ENCODE measurements around the gene MTG1.
"Not testable (repeated sequence)": the region's sequence is repeated elsewhere in the genome, so short reads cannot be mapped to it uniquely, and the experiment has no call there.

Gene MTG1

DNA sequence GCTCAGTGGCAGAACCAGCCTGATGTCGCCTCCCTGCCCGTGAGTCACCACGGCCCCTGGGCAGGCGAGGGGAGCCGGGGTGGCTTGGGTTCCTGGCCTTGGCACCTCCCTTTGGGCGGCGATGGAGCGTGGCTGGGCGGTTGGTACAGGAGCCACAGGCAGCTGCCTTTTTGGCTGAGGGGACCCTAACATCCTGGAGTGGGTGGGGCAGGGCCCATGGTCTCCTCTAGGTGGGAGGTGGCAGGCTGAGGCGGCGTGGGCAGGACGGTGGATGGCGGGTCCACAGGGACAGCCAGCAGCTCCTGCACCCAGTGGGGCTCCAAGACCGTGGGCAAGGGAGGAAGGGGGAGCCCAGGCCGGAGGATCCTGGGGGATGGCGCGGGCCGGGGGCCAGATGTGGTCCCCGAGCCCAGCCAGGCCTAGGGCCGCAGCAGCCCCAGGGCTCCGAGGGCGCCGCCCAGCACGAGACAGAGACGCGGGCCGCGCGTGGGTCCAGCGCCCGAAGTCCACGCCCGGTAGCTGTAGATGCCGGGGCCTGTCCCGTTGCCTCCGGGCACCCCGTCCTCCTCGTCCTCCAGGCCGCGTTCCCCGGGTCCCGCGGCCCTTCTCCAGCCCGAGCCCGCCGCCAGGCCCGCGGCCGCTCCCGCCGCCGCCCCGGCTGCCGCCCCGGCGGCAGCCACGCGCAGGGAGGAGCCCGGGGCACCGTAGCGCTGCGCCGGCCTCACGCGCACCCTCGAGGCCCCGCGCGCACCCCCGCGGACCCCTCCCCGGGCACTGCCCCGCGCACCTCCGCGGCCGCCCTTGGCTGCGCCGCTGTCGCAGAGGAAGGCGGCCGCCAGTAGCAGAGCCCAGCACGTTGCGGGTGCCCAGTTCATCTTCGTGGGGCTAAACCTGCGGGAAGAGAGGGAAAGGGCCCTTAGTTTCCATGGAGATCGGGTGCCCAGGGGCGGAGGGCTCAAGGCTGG, 29.1 kb downstream of the MTG1 start:
- DNase-seq (ENCODE audit: extremely low read depth, low read depth) = no peak
- TF ChIP-seq CTCF (IDR thresholded peaks at IDR 0.05; ENCODE audit: low read depth, low read length) = no peak

DNA sequence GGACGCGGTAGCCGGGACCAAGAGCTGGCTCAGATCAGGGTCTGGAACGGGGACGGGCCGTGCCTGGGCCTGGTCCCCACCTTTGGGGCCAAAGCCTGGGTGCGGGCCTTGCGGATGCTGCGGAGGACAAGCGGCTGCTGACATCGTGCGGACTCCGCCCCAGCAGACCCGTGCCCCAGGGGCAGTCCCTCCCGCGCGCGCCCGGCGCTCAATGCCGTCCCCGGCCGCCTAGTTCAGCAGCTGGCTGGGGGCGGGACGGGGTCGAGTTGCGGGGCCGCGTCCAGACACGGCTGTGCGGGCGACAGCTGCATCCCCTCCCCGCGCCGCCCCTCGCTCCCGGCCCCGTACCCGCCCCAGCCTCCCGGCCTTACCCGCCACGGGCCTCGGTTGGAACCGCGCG, 30.1 kb downstream of the MTG1 start:
- not testable (repeated sequence) for DNase-seq (ENCODE audit: extremely low read depth, low read depth)

DNA sequence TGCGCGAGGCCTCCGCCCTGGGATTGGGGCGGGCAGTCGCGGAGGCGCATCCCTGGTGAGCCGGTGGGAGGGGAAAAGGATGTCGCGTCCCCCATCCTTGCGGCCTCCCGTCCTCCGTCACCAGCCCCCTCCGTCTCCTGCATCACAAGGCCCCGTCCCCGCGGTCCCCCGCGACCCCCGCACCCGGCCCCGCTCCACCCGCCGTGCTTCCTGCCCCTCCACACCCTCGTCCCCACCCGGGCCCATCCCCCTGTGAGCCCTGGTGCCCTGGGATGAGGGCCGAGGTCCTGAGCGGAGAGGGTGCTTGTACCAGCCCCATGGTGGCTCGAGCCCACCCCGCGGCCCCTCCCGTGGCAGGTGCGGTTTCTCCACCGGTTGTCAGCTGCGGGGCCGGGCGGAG, 30.6 kb downstream of the MTG1 start, which contains the start of gene SPRN:
Gene SPRN, minus strand, starts transcription at position 25 of the 400 bp plus-strand sequence. CDS start 944 bp downstream, outside the sequence.
- not testable (repeated sequence) for DNase-seq (ENCODE audit: extremely low read depth, low read depth)

GRCh38 chr10:133429571-133429970, 35.6 kb downstream of the MTG1 start:
- not testable (repeated sequence) for DNase-seq (ENCODE audit: extremely low read depth, low read depth)

DNA sequence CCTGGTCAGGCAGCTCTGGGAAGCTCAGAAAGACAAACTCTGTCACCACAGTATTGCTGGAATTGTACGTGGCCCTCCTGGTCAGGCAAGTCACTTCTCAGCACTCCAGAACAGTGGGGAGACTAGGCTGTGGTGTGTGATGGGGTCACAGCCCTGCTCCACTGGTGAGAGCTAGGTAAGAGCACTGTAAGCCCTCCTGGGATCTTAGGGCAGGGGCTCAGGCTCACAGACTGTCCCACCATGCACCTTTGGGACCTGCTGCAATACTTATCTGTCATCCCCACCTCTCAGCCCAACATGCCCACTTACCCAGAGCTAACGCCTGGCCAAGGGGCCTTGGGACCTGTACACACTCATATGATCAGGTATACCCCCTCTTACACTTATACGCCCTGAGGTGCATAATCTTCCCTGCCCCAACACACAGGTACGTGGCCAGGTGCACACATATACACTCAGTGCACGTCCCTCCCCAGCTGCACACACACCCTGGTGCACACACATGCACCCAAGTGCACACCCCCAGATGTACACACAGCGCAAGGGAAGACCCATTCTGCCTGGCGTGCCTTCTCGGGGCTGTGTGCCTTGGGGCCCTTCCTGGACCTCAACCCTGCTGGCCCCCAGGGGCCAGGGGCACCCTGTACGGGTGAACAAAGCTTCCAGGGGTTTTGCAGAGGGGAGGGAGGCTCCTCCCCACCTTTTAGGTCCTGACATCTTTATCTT, 38.1 kb downstream of the MTG1 start:
- DNase-seq (ENCODE audit: extremely low read depth, low read depth) = not testable (repeated sequence)

DNA sequence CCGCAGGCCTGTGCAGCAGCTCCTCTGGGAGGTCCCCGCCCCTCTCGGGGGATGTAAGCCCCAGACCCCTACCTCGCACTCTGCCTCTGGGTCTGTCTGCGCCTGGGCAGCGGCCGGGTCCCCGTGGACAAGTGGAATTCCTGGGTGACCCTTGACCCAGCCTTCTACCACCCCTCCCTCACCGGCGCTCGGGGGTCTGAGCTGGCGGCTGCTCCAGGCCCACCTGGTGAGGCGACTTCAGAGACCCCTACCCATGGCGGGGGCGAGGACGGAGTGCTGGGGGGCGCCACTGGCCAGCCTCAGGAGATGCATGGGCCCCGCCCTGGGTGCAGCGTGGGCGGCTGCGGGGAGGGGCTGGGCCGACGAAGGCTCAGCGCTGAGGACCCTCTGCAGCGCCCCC, 38.8 kb downstream of the MTG1 start:
- not testable (repeated sequence) for DNase-seq (ENCODE audit: extremely low read depth, low read depth)

DNA sequence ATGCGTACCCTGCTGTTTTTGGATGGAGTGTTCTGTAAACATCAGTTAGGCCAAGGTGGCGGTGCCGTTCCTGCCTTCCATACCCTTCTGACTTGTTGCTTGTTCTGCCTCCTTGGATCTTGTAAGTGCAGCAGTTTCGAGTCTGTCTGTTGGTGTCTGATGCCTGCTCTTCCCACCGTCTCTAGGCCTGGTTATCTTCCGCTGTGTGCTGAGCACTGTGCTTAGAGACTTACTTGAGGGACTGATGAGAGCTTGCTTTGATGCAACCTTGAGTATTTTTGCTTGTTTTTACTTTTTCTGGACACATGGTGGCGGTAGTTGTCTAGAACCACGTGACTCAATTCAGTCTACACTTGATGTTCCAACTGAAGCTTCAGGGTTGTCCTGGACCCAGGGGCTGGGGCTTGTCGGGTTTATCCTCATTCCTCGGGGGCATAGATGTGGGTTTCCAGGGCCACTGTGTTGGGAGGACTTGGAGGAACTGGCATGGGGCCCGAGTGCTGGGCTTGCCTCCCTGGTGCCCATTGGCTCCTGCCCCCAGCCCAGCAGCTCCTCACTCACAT, 44.8 kb downstream of the MTG1 start:
- DNase-seq (ENCODE audit: extremely low read depth, low read depth) = no peak
- TF ChIP-seq CTCF (IDR thresholded peaks at IDR 0.05; ENCODE audit: low read depth, low read length) = peak; percentile 12

DNA sequence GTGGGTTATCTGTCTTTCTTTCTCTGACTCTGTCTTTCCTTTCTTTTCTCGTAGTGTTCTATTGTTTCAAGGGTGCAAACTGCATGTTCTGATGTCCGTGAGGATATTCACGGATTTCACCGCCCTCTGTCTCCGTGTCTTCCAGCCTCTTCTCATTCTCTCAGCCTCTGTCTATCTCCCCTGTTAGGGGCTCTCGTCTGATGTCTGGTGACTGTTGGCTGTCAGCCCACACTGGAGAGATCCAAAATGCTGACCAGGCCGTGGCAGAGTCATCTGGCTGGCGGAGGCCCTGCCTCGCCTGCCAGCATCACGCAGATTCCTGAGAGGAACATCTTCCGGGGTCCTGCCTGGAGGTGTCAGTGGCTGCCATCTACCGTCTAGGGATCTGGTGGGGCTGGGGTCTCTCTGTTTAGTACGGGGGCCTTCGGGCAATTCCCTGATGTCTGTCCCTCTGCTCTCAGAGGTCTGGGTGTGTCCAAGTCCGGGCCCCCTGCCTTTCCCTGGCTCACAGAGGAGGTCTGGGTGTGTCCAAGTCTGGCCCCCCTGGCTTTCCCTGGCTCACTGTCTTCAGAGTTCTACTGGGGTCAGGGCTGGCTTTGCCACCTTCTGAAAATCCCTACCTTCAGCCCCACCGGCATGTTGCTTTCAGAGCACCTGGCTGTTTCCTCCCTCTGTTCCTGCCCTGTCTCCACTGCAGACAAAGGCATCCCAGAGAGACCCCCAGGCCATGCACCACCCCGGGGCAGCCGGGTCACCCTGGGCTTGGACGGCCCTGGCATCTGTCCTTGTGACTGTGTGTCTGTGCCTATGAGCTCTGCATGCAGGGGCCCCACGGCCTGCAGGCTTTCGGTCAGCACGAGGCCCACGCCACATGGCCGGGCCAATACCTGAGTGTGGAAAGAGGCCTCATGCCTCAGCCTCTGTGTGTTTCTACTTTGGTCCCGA, 45.8 kb downstream of the MTG1 start:
- DNase-seq (ENCODE audit: extremely low read depth, low read depth) = no peak

More for the DNA sequence above, 45.8 kb downstream of the MTG1 start:
- no peak for TF ChIP-seq CTCF (IDR thresholded peaks at IDR 0.05; ENCODE audit: low read depth, low read length)

Data from AG09319 (cell line).